HG03354 (cell line): ENCODE measurements around the gene RBP3.

ENCODE experiments used
- ATAC-seq: cut with Tn5 transposase; IDR thresholded peaks from one replicate; pipeline ENCODE4 v1.9.1; 2021; ENCODE audit warnings: mild to moderate bottlenecking; ENCODE audit not compliant: unreplicated experiment, poor library complexity, severe bottlenecking

Gene RBP3

GRCh38 chr10:47367646-47368045, 19.5 kb downstream of the RBP3 start:
- ATAC-seq: no peak

DNA sequence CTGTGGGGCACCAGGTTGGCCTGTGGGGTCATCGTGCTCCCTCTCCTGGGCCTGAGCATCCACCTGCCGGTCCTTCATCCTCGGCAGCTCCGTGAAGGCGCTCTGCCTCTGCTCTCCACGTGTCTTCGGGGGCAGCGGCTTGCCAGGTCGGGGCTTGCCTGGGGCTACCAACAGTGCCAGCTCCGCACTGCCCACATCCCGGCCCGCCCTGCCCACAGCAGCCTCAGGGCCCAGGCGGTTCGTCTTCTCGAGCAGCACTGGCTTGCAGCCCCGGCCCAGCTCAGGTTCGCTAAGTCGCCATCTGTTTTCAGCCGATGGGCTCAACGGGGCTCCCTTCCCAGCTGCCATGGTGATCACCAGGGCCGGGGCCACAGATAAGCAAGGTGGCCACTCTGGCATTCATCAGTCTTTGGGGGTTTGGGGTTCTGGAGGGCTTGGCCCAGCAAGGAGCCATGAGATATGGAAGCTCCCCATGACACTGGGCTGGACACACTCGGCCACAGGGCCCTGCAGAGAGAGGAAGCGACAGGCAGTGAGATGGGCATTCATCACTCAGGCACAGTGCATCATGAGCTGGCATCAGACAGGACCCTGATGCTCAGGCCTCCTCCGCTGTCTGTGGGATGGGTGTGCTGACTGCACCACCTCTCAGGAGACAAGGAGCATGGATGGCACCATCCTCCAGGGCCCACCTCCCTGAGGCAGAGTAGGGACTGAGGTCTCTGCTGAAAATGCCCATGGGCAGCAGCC, 20.4 kb downstream of the RBP3 start:
- no peak for ATAC-seq

- ATAC-seq: no peak
Observed at GRCh38 chr10:47369251-47369894, 21.2 kb downstream of the RBP3 start.

- no peak for ATAC-seq
Observed at GRCh38 chr10:47370015-47370767, 22.0 kb downstream of the RBP3 start.

GRCh38 chr10:47370878-47371277, 22.7 kb downstream of the RBP3 start:
- ATAC-seq: no peak

DNA sequence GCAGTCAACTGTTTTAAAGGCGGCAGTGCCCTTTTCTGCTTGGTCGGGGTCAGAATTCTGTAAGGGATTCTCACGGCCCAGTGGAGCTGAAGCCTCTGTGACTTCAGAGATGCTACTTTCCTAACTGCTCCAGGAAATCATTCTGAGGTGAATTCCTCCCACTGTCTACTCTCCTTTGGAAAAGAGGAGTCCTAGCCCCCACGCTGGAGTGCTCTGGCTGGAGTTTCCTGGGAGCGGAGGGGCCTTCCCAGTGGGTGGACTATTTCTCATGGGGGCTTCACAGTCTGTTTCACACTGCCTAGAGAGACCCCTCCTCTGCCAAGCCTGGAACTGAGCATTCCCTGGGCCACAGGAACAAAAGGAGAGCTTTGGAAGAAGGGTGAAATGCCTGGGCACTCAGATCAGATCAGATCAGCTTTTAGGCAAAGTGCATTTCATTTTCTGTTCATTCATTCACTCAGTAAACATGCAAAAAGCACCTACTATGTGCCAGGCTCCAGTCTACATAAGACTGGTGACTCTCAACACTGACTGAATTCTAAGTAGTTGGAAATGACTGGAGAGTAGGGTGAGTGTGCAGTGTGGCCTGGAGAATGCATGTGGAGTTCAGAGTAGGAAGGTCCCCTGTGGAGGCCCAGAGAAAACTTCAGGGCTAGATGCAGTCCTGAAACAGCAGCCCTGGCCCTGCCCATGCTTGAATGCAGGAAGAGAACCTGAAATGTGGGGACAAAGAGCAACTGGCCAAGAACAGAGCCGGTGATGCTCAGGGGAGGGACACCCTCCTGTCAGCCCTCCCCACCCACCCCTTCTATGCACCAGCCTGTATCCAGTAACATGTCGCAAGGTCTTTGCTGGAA, 23.7 kb downstream of the RBP3 start:
- no peak for ATAC-seq

- ATAC-seq: no peak
Observed at GRCh38 chr10:47372726-47373125, 24.6 kb downstream of the RBP3 start.

GRCh38 chr10:47374611-47375536, 26.7 kb downstream of the RBP3 start:
- no peak for ATAC-seq

DNA sequence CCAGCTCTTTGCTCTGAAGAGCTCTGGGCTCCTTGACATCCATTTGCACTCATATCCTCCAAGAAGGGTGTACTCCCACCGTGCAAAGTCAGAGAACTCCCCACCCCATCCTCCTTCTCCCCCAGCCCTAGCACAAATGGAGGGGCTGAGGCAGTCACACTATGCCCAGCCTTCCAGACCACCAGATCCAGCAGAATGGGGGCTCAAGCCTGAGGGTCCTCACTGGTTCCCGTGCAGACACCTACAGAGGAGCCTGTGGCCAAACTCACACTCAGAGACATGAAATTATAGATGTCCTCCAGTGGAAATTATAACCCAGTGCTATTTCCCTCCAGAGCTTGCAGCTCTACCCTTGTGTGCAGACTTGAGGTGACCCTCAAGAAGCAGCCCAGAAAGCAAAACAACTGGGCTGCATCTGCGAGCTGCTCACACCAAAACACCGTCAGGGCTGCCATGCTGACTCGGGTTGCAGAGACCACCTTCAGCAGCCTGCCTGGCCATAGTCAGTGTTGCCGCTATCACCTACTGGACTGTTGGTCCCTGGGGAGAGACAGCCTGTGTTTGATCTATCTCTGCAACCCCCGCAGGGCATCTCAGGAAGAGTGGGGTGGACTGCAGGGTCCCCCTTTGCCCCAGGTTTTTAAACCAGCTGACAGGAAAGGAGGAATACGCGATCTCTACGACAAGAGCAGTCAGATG, 28.5 kb downstream of the RBP3 start:
- ATAC-seq: no peak

GRCh38 chr10:47378183-47378510, 30.0 kb downstream of the RBP3 start:
- no peak for ATAC-seq

DNA sequence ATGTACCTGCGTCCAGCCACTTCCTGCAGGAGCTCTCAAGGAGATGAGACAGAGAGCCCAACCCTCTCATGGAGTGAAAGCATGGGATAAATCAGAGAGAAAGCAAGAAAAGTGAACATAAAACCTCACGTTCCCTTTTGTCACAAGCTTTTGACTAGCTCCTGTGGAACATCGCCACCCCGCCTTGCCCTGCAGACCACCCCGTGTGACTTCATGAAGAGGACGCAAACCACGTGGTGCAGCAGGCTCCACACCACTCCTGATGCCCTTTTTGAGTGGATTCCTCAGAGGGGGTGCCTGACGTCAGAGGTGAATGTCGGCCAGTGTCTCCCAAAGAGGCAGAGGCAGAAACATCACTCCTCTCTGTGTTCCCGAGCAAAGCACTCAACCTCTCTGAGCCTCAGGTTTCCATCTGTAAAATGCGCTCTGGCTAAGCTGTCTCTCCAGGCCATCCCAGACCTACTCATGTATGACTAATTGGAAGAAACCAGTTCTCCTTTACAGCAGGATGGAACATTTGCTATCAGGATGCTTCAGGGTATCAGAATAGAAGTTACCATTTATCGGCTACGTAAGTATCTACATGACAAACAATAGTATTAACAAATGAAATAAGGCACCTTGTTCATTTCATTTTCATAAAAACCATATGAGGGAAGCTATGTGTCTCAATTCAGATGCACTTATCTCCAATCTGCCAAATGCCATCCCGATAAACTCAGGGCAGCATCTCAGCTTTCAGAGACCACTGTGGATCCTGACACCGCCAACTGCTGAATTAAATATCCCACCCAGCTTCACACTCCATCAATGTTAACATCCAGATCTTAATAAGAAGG, 30.7 kb downstream of the RBP3 start:
- no peak for ATAC-seq

DNA sequence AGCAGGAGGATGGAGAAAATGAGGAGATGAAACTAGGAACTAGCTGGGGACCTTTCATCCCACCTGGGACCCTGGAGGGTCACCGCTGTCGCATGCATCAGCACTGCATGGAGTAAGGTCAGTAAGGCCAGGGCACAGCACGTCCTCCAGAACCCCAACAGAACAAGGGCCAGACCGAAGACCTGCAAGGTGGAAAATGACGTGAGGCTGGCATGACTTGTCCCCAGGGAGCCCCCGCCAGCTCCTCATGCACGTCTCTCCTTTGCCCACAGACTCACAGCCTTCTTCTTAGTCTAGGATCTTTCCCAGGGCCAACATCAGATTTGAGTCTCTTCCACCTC, 31.3 kb downstream of the RBP3 start:
- no peak for ATAC-seq

DNA sequence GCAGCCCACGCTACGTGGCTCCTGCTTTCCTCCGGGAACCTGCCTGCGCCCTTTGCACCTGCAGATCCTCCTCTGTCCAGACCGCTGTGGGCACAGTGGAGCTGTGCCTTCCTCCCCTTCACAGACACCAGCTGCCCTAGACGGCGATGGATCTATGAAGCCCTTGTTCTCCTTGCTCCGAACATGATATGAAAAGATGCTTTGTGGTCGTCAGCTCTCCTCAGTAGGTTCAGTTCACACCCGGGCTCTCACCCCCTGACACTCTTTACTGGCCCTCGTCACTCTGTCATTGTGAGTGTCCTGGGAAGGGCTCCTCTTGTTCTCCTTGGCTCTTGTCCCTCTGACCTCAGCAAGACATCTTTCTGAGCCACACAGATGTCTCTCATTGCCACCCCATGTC, 31.7 kb downstream of the RBP3 start:
- ATAC-seq: no peak

GRCh38 chr10:47380341-47381102, 32.4 kb downstream of the RBP3 start:
- no peak for ATAC-seq

GRCh38 chr10:47381103-47381395, 32.9 kb downstream of the RBP3 start:
- ATAC-seq: no peak

- no peak for ATAC-seq
Observed at GRCh38 chr10:47381427-47382379, 33.5 kb downstream of the RBP3 start.
